GM23338 (cell line): ENCODE measurements around the gene LENEP. TPM values are rescaled to one million over a fixed set of nuclear protein-coding genes. Genes with fewer than 3 reads are reported as not detected.

ENCODE experiments used
- CREB1 ChIP-seq: fragments of 250-450 bp; sonication (Bioruptor Pico); IDR thresholded peaks from 2 replicates; pipeline ENCODE4 v1.5.0; 2020; ENCODE audit warnings: low read depth, mild to moderate bottlenecking, moderate library complexity
- ETS1 ChIP-seq: IDR thresholded peaks from 2 replicates; pipeline ENCODE4 v1.6.1; 2016; ENCODE audit warnings: antibody characterized with exemption
- EZH2 ChIP-seq: fragments of 200-600 bp; sonication (generic); IDR thresholded peaks from one replicate; pipeline ENCODE4 v1.8.0; 2017; ENCODE audit warnings: antibody characterized with exemption, mild to moderate bottlenecking, low read depth; ENCODE audit not compliant: unreplicated experiment
- EZH2phosphoT487 ChIP-seq: fragments of 200-600 bp; sonication (generic); IDR thresholded peaks from one replicate; pipeline ENCODE4 v1.8.1; 2018; ENCODE audit warnings: antibody characterized with exemption; ENCODE audit not compliant: unreplicated experiment
- POLR2AphosphoS5 ChIP-seq: IDR thresholded peaks from 2 replicates; pipeline ENCODE4 v1.6.1; 2016; ENCODE audit warnings: antibody characterized with exemption, low read depth
- ZNF114 ChIP-seq: fragments of 250-450 bp; sonication (Bioruptor Pico); IDR thresholded peaks from 2 replicates; pipeline ENCODE4 v1.5.0; 2020; ENCODE audit warnings: mild to moderate bottlenecking, moderate library complexity
- polyA plus RNA-seq: library from polyadenylated mRNA; unstranded; fragments of >200 nt; fragmentation: Nextera tagmentation; extraction: Ambion mirVana; gene quantifications from 2 replicates; pipeline ENCODE4 v1.2.1, GENCODE V29; 2016
- total RNA-seq: library from RNA; depleted of rRNA; stranded (reverse); fragments of >200 nt; shearing (Covaris generic); gene quantifications from 2 replicates; pipeline ENCODE4 v1.2.3, GENCODE V29; 2014
- TF ChIP-seq, protein P1 (sequence below): fragments of 250-450 bp; sonication (Bioruptor Pico); IDR thresholded peaks from 2 replicates; pipeline ENCODE4 v1.5.0; 2020; ENCODE audit warnings: mild to moderate bottlenecking, moderate library complexity
- TF ChIP-seq, protein P2 (sequence below): IDR thresholded peaks from one replicate; pipeline ENCODE4 v1.6.1; 2018; ENCODE audit warnings: antibody characterized with exemption; ENCODE audit not compliant: unreplicated experiment

Gene LENEP
- total and polyA plus RNA-seq, 2 experiments from 2014 or later: 1.6 TPM; not detected in 1

DNA sequence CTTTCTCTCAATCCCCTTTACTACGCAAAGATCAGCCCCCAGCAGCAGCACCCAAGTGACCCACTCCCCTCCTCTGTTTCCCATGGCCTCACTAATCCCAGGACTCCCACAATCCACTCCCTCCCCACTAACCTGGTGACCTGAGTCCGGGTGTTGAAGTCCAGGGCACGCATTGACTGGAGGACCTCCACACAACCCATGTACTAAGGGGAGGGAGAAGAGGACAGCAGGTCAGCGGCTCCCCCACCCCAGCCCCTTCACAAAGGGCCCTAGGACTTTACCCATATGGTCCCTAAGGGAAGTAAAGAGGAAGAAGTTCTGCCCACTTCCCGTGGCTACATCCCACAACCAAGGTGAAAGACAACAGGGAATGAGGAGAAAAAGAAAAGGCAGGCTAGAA, 24.1 kb upstream of the LENEP start (continued):
- TF ChIP-seq, protein P1, sequence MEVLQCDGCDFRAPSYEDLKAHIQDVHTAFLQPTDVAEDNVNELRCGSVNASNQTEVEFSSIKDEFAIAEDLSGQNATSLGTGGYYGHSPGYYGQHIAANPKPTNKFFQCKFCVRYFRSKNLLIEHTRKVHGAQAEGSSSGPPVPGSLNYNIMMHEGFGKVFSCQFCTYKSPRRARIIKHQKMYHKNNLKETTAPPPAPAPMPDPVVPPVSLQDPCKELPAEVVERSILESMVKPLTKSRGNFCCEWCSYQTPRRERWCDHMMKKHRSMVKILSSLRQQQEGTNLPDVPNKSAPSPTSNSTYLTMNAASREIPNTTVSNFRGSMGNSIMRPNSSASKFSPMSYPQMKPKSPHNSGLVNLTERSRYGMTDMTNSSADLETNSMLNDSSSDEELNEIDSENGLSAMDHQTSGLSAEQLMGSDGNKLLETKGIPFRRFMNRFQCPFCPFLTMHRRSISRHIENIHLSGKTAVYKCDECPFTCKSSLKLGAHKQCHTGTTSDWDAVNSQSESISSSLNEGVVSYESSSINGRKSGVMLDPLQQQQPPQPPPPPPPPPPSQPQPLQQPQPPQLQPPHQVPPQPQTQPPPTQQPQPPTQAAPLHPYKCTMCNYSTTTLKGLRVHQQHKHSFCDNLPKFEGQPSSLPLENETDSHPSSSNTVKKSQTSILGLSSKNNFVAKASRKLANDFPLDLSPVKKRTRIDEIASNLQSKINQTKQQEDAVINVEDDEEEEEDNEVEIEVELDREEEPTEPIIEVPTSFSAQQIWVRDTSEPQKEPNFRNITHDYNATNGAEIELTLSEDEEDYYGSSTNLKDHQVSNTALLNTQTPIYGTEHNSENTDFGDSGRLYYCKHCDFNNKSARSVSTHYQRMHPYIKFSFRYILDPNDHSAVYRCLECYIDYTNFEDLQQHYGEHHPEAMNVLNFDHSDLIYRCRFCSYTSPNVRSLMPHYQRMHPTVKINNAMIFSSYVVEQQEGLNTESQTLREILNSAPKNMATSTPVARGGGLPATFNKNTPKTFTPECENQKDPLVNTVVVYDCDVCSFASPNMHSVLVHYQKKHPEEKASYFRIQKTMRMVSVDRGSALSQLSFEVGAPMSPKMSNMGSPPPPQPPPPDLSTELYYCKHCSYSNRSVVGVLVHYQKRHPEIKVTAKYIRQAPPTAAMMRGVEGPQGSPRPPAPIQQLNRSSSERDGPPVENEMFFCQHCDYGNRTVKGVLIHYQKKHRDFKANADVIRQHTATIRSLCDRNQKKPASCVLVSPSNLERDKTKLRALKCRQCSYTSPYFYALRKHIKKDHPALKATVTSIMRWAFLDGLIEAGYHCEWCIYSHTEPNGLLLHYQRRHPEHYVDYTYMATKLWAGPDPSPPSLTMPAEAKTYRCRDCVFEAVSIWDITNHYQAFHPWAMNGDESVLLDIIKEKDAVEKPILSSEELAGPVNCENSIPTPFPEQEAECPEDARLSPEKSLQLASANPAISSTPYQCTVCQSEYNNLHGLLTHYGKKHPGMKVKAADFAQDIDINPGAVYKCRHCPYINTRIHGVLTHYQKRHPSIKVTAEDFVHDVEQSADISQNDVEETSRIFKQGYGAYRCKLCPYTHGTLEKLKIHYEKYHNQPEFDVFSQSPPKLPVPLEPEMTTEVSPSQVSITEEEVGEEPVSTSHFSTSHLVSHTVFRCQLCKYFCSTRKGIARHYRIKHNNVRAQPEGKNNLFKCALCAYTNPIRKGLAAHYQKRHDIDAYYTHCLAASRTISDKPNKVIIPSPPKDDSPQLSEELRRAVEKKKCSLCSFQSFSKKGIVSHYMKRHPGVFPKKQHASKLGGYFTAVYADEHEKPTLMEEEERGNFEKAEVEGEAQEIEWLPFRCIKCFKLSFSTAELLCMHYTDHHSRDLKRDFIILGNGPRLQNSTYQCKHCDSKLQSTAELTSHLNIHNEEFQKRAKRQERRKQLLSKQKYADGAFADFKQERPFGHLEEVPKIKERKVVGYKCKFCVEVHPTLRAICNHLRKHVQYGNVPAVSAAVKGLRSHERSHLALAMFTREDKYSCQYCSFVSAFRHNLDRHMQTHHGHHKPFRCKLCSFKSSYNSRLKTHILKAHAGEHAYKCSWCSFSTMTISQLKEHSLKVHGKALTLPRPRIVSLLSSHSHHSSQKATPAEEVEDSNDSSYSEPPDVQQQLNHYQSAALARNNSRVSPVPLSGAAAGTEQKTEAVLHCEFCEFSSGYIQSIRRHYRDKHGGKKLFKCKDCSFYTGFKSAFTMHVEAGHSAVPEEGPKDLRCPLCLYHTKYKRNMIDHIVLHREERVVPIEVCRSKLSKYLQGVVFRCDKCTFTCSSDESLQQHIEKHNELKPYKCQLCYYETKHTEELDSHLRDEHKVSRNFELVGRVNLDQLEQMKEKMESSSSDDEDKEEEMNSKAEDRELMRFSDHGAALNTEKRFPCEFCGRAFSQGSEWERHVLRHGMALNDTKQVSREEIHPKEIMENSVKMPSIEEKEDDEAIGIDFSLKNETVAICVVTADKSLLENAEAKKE (CRISPR knock-in tag): no peak
- TF ChIP-seq CREB1 (no peak), EZH2 (no peak), ZNF114 (CRISPR knock-in tag) (no peak), ETS1 (no peak), EZH2phosphoT487 (no peak), POLR2AphosphoS5 (no peak)
- TF ChIP-seq, protein P2, sequence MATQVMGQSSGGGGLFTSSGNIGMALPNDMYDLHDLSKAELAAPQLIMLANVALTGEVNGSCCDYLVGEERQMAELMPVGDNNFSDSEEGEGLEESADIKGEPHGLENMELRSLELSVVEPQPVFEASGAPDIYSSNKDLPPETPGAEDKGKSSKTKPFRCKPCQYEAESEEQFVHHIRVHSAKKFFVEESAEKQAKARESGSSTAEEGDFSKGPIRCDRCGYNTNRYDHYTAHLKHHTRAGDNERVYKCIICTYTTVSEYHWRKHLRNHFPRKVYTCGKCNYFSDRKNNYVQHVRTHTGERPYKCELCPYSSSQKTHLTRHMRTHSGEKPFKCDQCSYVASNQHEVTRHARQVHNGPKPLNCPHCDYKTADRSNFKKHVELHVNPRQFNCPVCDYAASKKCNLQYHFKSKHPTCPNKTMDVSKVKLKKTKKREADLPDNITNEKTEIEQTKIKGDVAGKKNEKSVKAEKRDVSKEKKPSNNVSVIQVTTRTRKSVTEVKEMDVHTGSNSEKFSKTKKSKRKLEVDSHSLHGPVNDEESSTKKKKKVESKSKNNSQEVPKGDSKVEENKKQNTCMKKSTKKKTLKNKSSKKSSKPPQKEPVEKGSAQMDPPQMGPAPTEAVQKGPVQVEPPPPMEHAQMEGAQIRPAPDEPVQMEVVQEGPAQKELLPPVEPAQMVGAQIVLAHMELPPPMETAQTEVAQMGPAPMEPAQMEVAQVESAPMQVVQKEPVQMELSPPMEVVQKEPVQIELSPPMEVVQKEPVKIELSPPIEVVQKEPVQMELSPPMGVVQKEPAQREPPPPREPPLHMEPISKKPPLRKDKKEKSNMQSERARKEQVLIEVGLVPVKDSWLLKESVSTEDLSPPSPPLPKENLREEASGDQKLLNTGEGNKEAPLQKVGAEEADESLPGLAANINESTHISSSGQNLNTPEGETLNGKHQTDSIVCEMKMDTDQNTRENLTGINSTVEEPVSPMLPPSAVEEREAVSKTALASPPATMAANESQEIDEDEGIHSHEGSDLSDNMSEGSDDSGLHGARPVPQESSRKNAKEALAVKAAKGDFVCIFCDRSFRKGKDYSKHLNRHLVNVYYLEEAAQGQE: no peak
